MM.1S (cell line): ENCODE data around the gene ACAP1.

Source experiments
- CTCF ChIP-seq: fragments of 300-600 bp; sonication (generic); IDR thresholded peaks from 2 replicates; pipeline ENCODE4 v1.5.1; 2016; ENCODE audit warnings: antibody characterized with exemption, low read length, mixed read lengths
- EZH2phosphoT487 ChIP-seq: fragments of 300-600 bp; sonication (generic); IDR thresholded peaks from 2 replicates; pipeline ENCODE4 v1.6.1; 2018; ENCODE audit warnings: antibody characterized with exemption, low read length

- no peak for TF ChIP-seq EZH2phosphoT487
- no peak for TF ChIP-seq CTCF
Measured at GRCh38 chr17:7392696-7393612, 56.6 kb downstream of the ACAP1 start.
